Stimulated activated naive B cell treated with anti-CD40 and anti-IgM and Interleukin-4, amounts not matched to agents 10 μg/mL and 1 μg/mL and 100 μg/mL, for 72 hours (primary cell): Measurements from ENCODE around the gene ATP1B1.
"Not testable (repeated sequence)": the region's sequence is repeated elsewhere in the genome, so short reads cannot be mapped to it uniquely, and the experiment has no call there.

Source experiments
- ATAC-seq, 2 donors: fragments of 150-1000 bp; cut with Tn5 transposase; replicated peaks; 2 replicates each; pipeline ENCODE4 v1.10.0; 2021; ENCODE audit warnings: moderate library complexity in 1 of 2
- DNase-seq: peaks from one replicate; pipeline ENCODE4 v3.0.0; 2021
- H3K27ac Mint-ChIP-seq: one replicate; pipeline ENCODE4 v1.8.0; 2022; ENCODE audit warnings: mild to moderate bottlenecking, mixed read lengths
- H3K27me3 Mint-ChIP-seq, 2 donors: one replicate each; pipeline ENCODE4 v1.8.0; 2022; ENCODE audit warnings: mixed read lengths in 2 of 2
- H3K36me3 Mint-ChIP-seq, 2 donors: one replicate each; pipeline ENCODE4 v1.8.0; 2022; ENCODE audit warnings: mixed read lengths in 2 of 2, mild to moderate bottlenecking in 1 of 2
- H3K4me1 Mint-ChIP-seq, 2 donors: one replicate each; pipeline ENCODE4 v1.8.0; 2022; ENCODE audit warnings: mixed read lengths in 2 of 2, mild to moderate bottlenecking in 1 of 2
- H3K4me3 Mint-ChIP-seq, 2 donors: one replicate each; pipeline ENCODE4 v1.8.0; 2022; ENCODE audit warnings: mild to moderate bottlenecking in 2 of 2, mixed read lengths in 2 of 2, moderate library complexity in 1 of 2
- H3K9me3 Mint-ChIP-seq, 2 donors: one replicate each; pipeline ENCODE4 v1.8.0; 2022; ENCODE audit warnings: mixed read lengths in 2 of 2, mild to moderate bottlenecking in 1 of 2

The ATP1B1 gene

DNA sequence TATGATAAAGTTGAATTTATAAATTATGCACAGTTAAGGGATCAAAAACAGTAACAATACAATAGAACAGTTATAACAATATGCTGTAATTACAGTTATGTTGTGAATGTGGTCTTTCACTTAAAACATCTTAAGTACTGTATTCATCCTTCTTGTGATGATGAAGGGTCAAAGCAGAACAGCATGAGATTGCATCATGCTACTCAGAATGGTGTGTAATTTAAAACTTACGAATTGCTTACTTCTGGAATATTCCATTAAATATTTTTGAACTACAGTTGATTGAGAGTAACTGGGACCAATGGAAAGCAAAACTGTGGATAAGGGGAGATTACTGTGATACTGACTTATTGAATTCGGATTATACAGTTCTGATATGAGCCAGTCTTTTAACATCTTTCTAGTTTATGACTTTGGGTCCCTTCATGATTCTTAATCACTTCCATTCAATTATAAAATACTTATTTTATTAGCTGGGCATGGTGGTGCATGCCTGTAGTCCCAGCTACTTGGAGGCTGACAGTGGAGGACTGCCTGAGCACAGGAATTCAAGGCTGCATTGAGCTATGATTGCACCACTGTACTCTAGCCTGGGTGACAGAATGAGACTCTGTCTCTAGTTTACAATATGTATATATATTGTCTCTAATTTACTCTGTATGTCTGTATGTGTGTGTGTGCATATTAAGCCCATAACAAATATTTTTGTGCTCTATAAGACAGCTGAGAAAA is 43.2 kb downstream of the ATP1B1 start:
- Mint-ChIP-seq H3K27ac (no peak overlapping the region), H3K4me3 (no peak overlapping the region), H3K27me3 (no peaks in the 10 kb centered on the region), H3K4me1 (no peaks in the 10 kb centered on the region), H3K36me3 (peaks cover 1 to 4% of the 10 kb centered on the region in 2 donors), H3K9me3 (no peaks in the 10 kb centered on the region)
- DNase-seq = no peak
- ATAC-seq = no peak

DNA sequence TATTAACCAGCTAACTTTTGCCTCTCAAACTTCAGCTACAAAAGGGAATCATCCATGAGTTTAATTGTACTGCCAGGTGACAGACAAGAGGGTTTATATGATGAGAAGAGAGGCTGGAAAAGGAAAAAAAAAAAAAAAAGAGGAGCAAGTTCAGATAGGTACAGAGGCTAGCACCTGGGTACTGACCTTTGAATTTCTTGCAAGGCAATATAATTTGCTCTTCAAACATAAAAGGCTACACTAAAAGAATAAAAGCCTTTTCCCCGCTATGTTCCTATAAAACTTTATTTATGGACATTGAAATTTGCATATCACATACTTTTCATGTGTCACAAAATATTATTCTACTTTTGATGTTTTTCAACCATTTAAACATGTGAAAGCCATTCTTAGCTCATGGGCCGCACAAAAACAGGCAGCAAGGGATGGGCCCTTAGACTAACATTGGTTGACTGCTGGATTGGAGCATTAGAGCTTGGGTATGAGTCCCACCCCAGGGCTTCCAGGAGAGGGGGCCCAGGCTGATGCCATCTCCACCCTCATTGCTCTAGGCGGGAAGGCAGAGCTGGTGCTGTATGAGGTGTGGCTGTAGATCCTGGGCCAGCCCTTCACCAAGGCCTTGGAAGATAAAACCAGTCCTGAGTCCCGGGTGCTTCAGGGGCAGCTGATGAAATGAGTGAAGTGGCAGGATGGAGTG is 44.3 kb downstream of the ATP1B1 start:
- H3K4me1 Mint-ChIP-seq = no peaks in the 10 kb centered on the region
- H3K36me3 Mint-ChIP-seq = peaks cover 3 to 4% of the 10 kb centered on the region in 2 donors
- H3K27me3 Mint-ChIP-seq = no peaks in the 10 kb centered on the region
- no peak for ATAC-seq
- no peak overlapping the region for H3K27ac Mint-ChIP-seq
- no peak for DNase-seq
- H3K9me3 Mint-ChIP-seq = no peaks in the 10 kb centered on the region
- H3K4me3 Mint-ChIP-seq = no peak overlapping the region

DNA sequence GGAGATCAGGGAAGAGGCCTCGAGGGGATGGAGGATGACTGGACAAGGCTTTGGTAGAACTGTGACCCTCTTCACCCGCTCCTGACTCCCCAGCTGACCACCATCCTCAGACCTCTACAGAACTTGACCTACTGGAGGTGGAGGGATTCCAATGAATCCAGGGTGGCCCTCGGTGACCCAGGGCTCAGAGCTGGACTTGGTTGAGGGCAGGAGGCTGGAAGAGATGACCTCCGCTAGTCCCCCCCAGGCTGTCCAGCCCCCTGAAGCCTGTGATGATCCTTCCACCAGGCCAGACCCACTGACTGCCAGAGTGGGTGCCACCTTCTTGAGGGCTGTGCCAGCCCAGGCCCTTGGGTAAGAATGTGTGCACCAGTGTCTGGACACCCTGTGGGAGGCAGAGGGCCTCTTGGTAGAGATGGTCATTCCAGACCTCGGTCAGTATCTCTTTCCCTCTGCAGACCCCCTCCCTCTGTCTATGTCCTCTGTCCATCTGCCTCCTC is 44.9 kb downstream of the ATP1B1 start:
- no peaks in the 10 kb centered on the region for H3K9me3 Mint-ChIP-seq
- H3K36me3 Mint-ChIP-seq = peaks cover 3 to 4% of the 10 kb centered on the region in 2 donors
- DNase-seq (no peak), ATAC-seq (no peak)
- no peak overlapping the region for H3K27ac Mint-ChIP-seq
- no peaks in the 10 kb centered on the region for H3K4me1 Mint-ChIP-seq
- H3K27me3 Mint-ChIP-seq = no peaks in the 10 kb centered on the region
- H3K4me3 Mint-ChIP-seq = no peak overlapping the region

GRCh38 chr1:169155675-169156074 is 49.2 kb downstream of the ATP1B1 start:
- no peaks in the 10 kb centered on the region for H3K9me3 Mint-ChIP-seq
- no peak for DNase-seq
- no peaks in the 10 kb centered on the region for H3K27me3 Mint-ChIP-seq
- H3K27ac Mint-ChIP-seq = no peak overlapping the region
- no peak overlapping the region for H3K4me3 Mint-ChIP-seq
- ATAC-seq = no peak
- peaks cover 3 to 4% of the 10 kb centered on the region in 2 donors for H3K36me3 Mint-ChIP-seq
- no peaks in the 10 kb centered on the region for H3K4me1 Mint-ChIP-seq

DNA sequence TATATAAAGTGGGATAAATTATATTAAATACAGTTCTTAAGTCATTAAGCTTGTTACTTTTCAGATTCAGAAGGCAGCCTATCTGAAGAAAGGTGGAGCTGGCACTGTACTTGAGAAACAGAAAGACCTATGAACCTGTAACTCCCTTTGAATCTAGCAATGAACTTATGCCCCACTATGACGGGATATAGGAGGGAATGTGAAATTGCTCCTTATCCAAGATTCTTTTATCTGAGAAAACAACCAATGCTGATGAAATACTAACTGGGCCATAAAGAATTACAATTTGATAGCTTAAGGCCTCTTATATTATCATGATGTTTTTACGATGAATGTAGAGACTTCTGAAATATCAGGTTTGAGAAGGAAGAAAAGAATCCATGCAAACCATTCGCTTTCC is 50.1 kb downstream of the ATP1B1 start:
- no peaks in the 10 kb centered on the region for H3K27me3 Mint-ChIP-seq
- ATAC-seq = no peak

DNA sequence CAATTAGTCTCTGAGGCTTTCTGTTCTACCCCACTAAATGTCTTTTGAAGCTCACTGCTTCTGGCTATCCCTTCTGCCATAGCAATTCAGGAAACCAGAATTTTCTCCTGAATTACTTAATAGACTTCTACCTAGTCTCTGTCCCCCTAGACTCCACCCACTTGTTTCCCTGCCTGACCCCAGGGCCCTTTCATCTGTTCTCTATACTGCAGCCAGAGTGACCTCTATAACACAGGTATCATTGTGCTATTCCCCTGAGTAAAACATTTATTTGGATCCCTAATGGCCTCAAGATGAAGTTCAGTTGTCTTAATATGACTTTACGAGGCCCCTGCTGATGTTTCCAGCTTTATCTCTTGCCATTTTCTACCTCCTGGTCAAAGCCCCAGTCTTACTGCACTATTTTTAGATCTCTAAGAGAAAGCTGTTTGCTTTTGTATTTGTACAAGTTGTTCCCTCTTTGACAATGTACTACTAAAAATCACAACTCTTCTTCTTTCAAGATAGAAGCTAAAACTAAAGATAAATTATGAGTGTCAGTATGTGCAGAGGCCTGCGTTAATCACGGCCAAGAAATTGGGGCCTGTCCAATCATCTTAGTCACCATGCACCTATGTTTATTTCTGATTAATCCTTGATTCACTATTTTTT is 54.5 kb downstream of the ATP1B1 start:
- no peak overlapping the region for H3K4me3 Mint-ChIP-seq
- no peaks in the 10 kb centered on the region for H3K27me3 Mint-ChIP-seq
- no peak overlapping the region for H3K27ac Mint-ChIP-seq
- H3K4me1 Mint-ChIP-seq = peaks cover 0 to 3% of the 10 kb centered on the region in 2 donors
- no peak for DNase-seq
- ATAC-seq = no peak
- peaks cover 1 to 4% of the 10 kb centered on the region in 2 donors for H3K36me3 Mint-ChIP-seq
- no peaks in the 10 kb centered on the region for H3K9me3 Mint-ChIP-seq

More for the DNA sequence above, 50.1 kb downstream of the ATP1B1 start:
- Mint-ChIP-seq H3K4me3 (no peak overlapping the region), H3K9me3 (no peaks in the 10 kb centered on the region), H3K4me1 (no peaks in the 10 kb centered on the region), H3K27ac (no peak overlapping the region), H3K36me3 (peaks cover 0 to 3% of the 10 kb centered on the region in 2 donors)
- no peak for DNase-seq

DNA sequence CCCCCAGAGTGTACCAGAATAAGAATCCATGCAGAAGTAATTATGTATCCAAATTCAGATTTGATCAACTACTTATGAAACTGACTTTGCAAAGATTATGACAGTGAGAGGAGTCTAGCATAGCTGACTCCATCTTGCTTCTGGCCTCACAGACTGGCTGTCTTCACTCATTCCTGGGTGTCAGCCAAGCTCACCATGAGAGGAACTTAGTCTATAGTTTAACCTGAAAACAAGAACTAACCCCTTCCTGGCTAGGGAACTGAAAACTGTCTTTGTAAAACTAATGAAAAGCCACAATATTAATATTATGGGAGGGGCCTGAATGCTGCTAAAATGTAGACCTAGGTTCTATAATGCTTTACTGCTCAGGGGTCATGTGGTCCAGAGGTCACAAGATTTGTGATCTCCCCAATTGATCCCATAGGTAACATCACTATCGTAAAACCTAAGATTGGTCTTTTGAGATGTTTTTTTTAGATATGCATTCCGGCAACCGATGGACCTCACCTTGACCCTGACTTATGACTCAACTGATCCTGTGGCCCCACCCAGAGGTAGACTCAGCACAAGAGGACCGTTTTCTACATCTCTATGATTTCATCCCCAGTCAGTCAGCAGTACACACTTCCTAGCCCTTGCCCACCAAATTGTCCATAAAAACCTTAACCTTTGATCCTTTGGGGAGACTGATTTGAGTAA is 55.2 kb downstream of the ATP1B1 start:
- Mint-ChIP-seq H3K27me3 (no peaks in the 10 kb centered on the region), H3K36me3 (peaks cover 1 to 4% of the 10 kb centered on the region in 2 donors), H3K27ac (no peak overlapping the region), H3K9me3 (no peaks in the 10 kb centered on the region), H3K4me1 (peaks cover 0 to 3% of the 10 kb centered on the region in 2 donors), H3K4me3 (no peak overlapping the region)
- ATAC-seq (peak; percentile 91 to 93), DNase-seq (peak; percentile 5)

- Mint-ChIP-seq H3K9me3 (no peaks in the 10 kb centered on the region), H3K4me1 (peaks cover 0 to 3% of the 10 kb centered on the region in 2 donors), H3K4me3 (no peak overlapping the region), H3K36me3 (peaks cover 3 to 4% of the 10 kb centered on the region in 2 donors), H3K27me3 (no peaks in the 10 kb centered on the region), H3K27ac (no peak overlapping the region)
- DNase-seq = no peak
- no peak for ATAC-seq
Observed at GRCh38 chr1:169163059-169163458, 56.6 kb downstream of the ATP1B1 start.

DNA sequence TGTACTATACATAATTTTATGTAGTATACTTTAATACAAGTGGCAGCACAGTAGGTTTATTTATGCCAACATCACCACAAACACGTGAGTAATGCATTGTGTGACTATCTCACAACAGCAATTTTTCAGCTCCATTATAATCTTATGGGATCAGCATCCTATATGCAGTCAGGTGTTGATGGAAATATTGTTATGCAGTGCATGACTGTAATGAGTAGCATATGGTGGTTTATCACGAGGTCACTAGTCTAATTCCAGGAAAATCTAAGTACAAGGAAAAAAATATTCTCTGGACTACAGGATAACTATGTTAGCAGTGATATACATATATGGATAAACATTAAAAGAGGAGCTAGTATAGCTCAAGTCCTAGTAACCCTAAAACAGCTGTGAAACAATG is 69.0 kb downstream of the ATP1B1 start:
- H3K27me3 Mint-ChIP-seq = no peaks in the 10 kb centered on the region
- no peak overlapping the region for H3K4me3 Mint-ChIP-seq
- ATAC-seq = no peak
- DNase-seq = no peak
- H3K36me3 Mint-ChIP-seq = no peaks in the 10 kb centered on the region
- H3K9me3 Mint-ChIP-seq = peaks cover 0 to 1% of the 10 kb centered on the region in 2 donors
- H3K27ac Mint-ChIP-seq = no peak overlapping the region
- no peaks in the 10 kb centered on the region for H3K4me1 Mint-ChIP-seq

DNA sequence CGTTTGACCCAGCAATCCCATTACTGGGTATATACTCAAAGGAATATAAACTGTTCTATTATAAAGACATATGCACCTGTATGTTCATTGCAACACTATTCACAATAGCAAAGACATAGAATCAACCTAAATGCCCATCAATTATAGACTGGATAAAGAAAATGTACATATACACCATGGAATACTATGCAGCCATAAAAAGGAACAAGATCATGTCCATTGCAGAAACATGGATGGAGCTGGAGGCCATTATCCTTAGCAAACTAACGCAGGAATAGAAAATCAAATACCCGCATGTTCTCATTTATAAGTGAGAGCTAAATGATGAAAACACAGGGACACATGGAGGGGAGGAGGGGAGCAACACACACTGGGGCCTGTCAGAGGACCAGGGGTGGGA is 72.9 kb downstream of the ATP1B1 start:
- H3K27ac Mint-ChIP-seq, ATAC-seq: not testable (repeated sequence)

GRCh38 chr1:169180174-169180573 is 73.7 kb downstream of the ATP1B1 start:
- H3K27ac Mint-ChIP-seq = no peak overlapping the region
- DNase-seq (no peak), ATAC-seq (no peak)
- H3K27me3 Mint-ChIP-seq = no peaks in the 10 kb centered on the region
- H3K9me3 Mint-ChIP-seq = peaks cover 0 to 1% of the 10 kb centered on the region in 2 donors
- H3K4me1 Mint-ChIP-seq = no peaks in the 10 kb centered on the region
- H3K36me3 Mint-ChIP-seq = no peaks in the 10 kb centered on the region
- no peak overlapping the region for H3K4me3 Mint-ChIP-seq

More for the DNA sequence above, 72.9 kb downstream of the ATP1B1 start:
- H3K27me3 Mint-ChIP-seq, DNase-seq, H3K4me3 Mint-ChIP-seq, H3K36me3 Mint-ChIP-seq, H3K4me1 Mint-ChIP-seq, H3K9me3 Mint-ChIP-seq: not testable (repeated sequence)
